Measurements from ENCODE around the gene FOXP1.

The FOXP1 gene

DNA sequence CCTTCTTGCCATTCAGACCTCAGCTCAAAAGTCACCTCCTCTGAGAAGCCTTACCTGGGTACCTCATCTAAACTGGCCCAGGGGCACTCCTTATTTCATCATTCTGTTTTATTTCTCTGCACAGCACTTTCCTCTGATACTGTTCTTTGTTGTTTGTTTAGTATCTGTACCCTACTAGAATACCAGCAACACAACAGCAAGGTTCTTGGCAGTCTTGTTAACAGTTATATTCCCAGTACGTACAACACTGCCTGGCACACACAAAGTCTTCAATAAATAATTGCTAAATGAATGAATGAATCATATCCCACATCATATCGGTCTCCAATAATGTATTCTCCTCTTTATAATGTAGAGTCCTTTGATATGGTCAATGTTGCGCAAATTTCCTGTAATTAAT lies 188.1 kb downstream of the FOXP1 start:
- Histone ChIP-seq H3K9me3 (ENCODE audit: insufficient read depth, low read depth, low read length) (no peaks in the 10 kb centered on the region), H3K79me1 (ENCODE audit: low read length) (no peaks in the 10 kb centered on the region), H4K12ac (ENCODE audit: low read depth, low read length) (no peak overlapping the region), H4K8ac (ENCODE audit: low read depth, low read length) (no peak overlapping the region), H3K4me1 (ENCODE audit: control insufficient read depth in 1 of 2, insufficient read depth in 2 of 2, low read length in 2 of 2) (no peaks in the 10 kb centered on the region), H2BK120ac (ENCODE audit: insufficient read depth, low read length, poor library complexity) (no peak overlapping the region), H3K9ac (ENCODE audit: low read length) (no peak overlapping the region), H3K4ac (ENCODE audit: low read depth, low read length) (no peak overlapping the region), H3K27me3 (ENCODE audit: insufficient read depth, low read length) (no peaks in the 10 kb centered on the region), H3K18ac (ENCODE audit: low read length) (no peak overlapping the region), H3K27ac (ENCODE audit: low read depth, low read length) (no peak overlapping the region), H2AFZ (ENCODE audit: insufficient read depth, low read length, poor library complexity) (no peak overlapping the region), H3K23ac (ENCODE audit: low read length) (no peak overlapping the region), H3K14ac (ENCODE audit: low read length) (no peak overlapping the region), H3K79me2 (ENCODE audit: control insufficient read depth, insufficient read depth, low read length, poor library complexity) (peaks cover 2% of the 10 kb centered on the region), H3K4me3 (ENCODE audit: low read depth, low read length) (no peak overlapping the region), H2BK12ac (ENCODE audit: low read length) (no peak overlapping the region), H3K36me3 (ENCODE audit: control insufficient read depth in 1 of 2, insufficient read depth in 2 of 2, low read length in 2 of 2) (no peaks in the 10 kb centered on the region), H2AK5ac (ENCODE audit: low read length) (no peak overlapping the region), H4K91ac (ENCODE audit: low read depth, low read length) (no peak overlapping the region), H3K4me2 (ENCODE audit: low read length) (no peak overlapping the region), H2BK5ac (ENCODE audit: low read depth, low read length, poor library complexity) (no peak overlapping the region)
- WGBS (ENCODE audit: extremely low coverage, insufficient coverage, insufficient read length): no CpG with 5 or more reads among the region's 3 CpGs
- no peak for DNase-seq

- Histone ChIP-seq H2BK120ac (ENCODE audit: insufficient read depth, low read length, poor library complexity) (no peak overlapping the region), H4K12ac (ENCODE audit: low read depth, low read length) (no peak overlapping the region), H4K8ac (ENCODE audit: low read depth, low read length) (no peak overlapping the region), H3K18ac (ENCODE audit: low read length) (no peak overlapping the region), H2BK12ac (ENCODE audit: low read length) (no peak overlapping the region), H3K9ac (ENCODE audit: low read length) (no peak overlapping the region), H3K27ac (ENCODE audit: low read depth, low read length) (no peak overlapping the region), H3K23ac (ENCODE audit: low read length) (no peak overlapping the region), H3K4me3 (ENCODE audit: low read depth, low read length) (no peak overlapping the region), H3K27me3 (ENCODE audit: insufficient read depth, low read length) (no peaks in the 10 kb centered on the region), H2AK5ac (ENCODE audit: low read length) (no peak overlapping the region), H3K9me3 (ENCODE audit: insufficient read depth, low read depth, low read length) (no peaks in the 10 kb centered on the region), H2AFZ (ENCODE audit: insufficient read depth, low read length, poor library complexity) (no peak overlapping the region), H3K4me2 (ENCODE audit: low read length) (no peak overlapping the region), H3K79me1 (ENCODE audit: low read length) (no peaks in the 10 kb centered on the region), H3K36me3 (ENCODE audit: control insufficient read depth in 1 of 2, insufficient read depth in 2 of 2, low read length in 2 of 2) (no peaks in the 10 kb centered on the region), H4K91ac (ENCODE audit: low read depth, low read length) (no peak overlapping the region), H2BK5ac (ENCODE audit: low read depth, low read length, poor library complexity) (no peak overlapping the region), H3K79me2 (ENCODE audit: control insufficient read depth, insufficient read depth, low read length, poor library complexity) (peaks cover 2% of the 10 kb centered on the region), H3K14ac (ENCODE audit: low read length) (no peak overlapping the region), H3K4ac (ENCODE audit: low read depth, low read length) (no peak overlapping the region), H3K4me1 (ENCODE audit: control insufficient read depth in 1 of 2, insufficient read depth in 2 of 2, low read length in 2 of 2) (no peaks in the 10 kb centered on the region)
- no peak for DNase-seq
- WGBS (ENCODE audit: extremely low coverage, insufficient coverage, insufficient read length): no CpG with 5 or more reads among the region's 2 CpGs
Observed at GRCh38 chr3:71393745-71394144, 189.8 kb downstream of the FOXP1 start.

DNA sequence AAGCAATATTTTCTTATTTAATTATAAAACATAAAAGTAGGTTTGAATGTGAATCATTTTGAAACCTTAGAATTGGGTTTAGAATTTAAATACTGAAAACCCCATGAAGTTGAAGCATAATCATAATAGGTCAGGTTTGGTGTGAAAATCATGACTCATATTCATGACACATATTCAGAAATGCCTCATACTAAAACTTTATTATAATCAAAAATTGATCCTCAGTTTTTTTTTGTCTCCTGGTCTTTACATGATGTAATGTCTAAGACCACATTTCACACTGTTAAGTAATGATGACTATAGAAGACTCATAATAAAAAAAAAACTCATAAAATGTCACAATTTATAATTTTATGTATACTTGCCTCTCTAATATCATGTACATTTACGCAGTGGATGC lies 190.4 kb downstream of the FOXP1 start:
- Histone ChIP-seq H2AK5ac (ENCODE audit: low read length) (no peak overlapping the region), H3K4me1 (ENCODE audit: control insufficient read depth in 1 of 2, insufficient read depth in 2 of 2, low read length in 2 of 2) (no peaks in the 10 kb centered on the region), H3K23ac (ENCODE audit: low read length) (no peak overlapping the region), H3K4ac (ENCODE audit: low read depth, low read length) (no peak overlapping the region), H3K36me3 (ENCODE audit: control insufficient read depth in 1 of 2, insufficient read depth in 2 of 2, low read length in 2 of 2) (no peaks in the 10 kb centered on the region), H4K91ac (ENCODE audit: low read depth, low read length) (no peak overlapping the region), H3K18ac (ENCODE audit: low read length) (no peak overlapping the region), H3K27me3 (ENCODE audit: insufficient read depth, low read length) (no peaks in the 10 kb centered on the region), H3K9me3 (ENCODE audit: insufficient read depth, low read depth, low read length) (no peaks in the 10 kb centered on the region), H3K14ac (ENCODE audit: low read length) (no peak overlapping the region), H4K12ac (ENCODE audit: low read depth, low read length) (no peak overlapping the region), H3K4me2 (ENCODE audit: low read length) (no peak overlapping the region), H3K9ac (ENCODE audit: low read length) (no peak overlapping the region), H3K79me1 (ENCODE audit: low read length) (no peaks in the 10 kb centered on the region), H2BK5ac (ENCODE audit: low read depth, low read length, poor library complexity) (no peak overlapping the region), H3K79me2 (ENCODE audit: control insufficient read depth, insufficient read depth, low read length, poor library complexity) (peaks cover 2% of the 10 kb centered on the region), H4K8ac (ENCODE audit: low read depth, low read length) (no peak overlapping the region), H2BK120ac (ENCODE audit: insufficient read depth, low read length, poor library complexity) (no peak overlapping the region), H2AFZ (ENCODE audit: insufficient read depth, low read length, poor library complexity) (no peak overlapping the region), H2BK12ac (ENCODE audit: low read length) (no peak overlapping the region), H3K27ac (ENCODE audit: low read depth, low read length) (no peak overlapping the region), H3K4me3 (ENCODE audit: low read depth, low read length) (no peak overlapping the region)
- DNase-seq: peak in 1 of 2 donors; percentile 21
- WGBS (ENCODE audit: extremely low coverage, insufficient coverage, insufficient read length): no CpG with 5 or more reads among the region's 1 CpG

- DNase-seq: no peak
- no peak overlapping the region for H3K9ac ChIP-seq (ENCODE audit: low read length)
- H3K27me3 ChIP-seq (ENCODE audit: insufficient read depth, low read length): no peaks in the 10 kb centered on the region
- no peaks in the 10 kb centered on the region for H3K79me1 ChIP-seq (ENCODE audit: low read length)
- H3K4me2 ChIP-seq (ENCODE audit: low read length): no peak overlapping the region
- no peak overlapping the region for H2BK120ac ChIP-seq (ENCODE audit: insufficient read depth, low read length, poor library complexity)
- no peak overlapping the region for H3K23ac ChIP-seq (ENCODE audit: low read length)
- peaks cover 2% of the 10 kb centered on the region for H3K79me2 ChIP-seq (ENCODE audit: control insufficient read depth, insufficient read depth, low read length, poor library complexity)
- H2BK5ac ChIP-seq (ENCODE audit: low read depth, low read length, poor library complexity): no peak overlapping the region
- H2AK5ac ChIP-seq (ENCODE audit: low read length): no peak overlapping the region
- H2AFZ ChIP-seq (ENCODE audit: insufficient read depth, low read length, poor library complexity): no peak overlapping the region
- no peak overlapping the region for H4K8ac ChIP-seq (ENCODE audit: low read depth, low read length)
- H4K12ac ChIP-seq (ENCODE audit: low read depth, low read length): no peak overlapping the region
- H3K14ac ChIP-seq (ENCODE audit: low read length): no peak overlapping the region
- no peak overlapping the region for H3K18ac ChIP-seq (ENCODE audit: low read length)
- no peak overlapping the region for H4K91ac ChIP-seq (ENCODE audit: low read depth, low read length)
- no peak overlapping the region for H3K4ac ChIP-seq (ENCODE audit: low read depth, low read length)
- no CpG with 5 or more reads among the region's 2 CpGs for WGBS (ENCODE audit: extremely low coverage, insufficient coverage, insufficient read length)
- no peak overlapping the region for H3K27ac ChIP-seq (ENCODE audit: low read depth, low read length)
- no peak overlapping the region for H2BK12ac ChIP-seq (ENCODE audit: low read length)
- no peak overlapping the region for H3K4me3 ChIP-seq (ENCODE audit: low read depth, low read length)
- H3K9me3 ChIP-seq (ENCODE audit: insufficient read depth, low read depth, low read length): no peaks in the 10 kb centered on the region
- no peaks in the 10 kb centered on the region for H3K36me3 ChIP-seq (ENCODE audit: control insufficient read depth in 1 of 2, insufficient read depth in 2 of 2, low read length in 2 of 2)
- no peaks in the 10 kb centered on the region for H3K4me1 ChIP-seq (ENCODE audit: control insufficient read depth in 1 of 2, insufficient read depth in 2 of 2, low read length in 2 of 2)
Observed at GRCh38 chr3:71392251-71392650, 191.3 kb downstream of the FOXP1 start.

All from trophoblast cell (in vitro differentiated cells and primary cell).